GM10266 (cell line): ENCODE measurements around the gene NRP2.

Experiments
- DNase-seq: peaks from one replicate; pipeline ENCODE4 v3.0.0; 2012; ENCODE audit errors: extremely low spot score
- CTCF ChIP-seq: IDR thresholded peaks from 2 replicates; pipeline ENCODE4 v1.5.1; 2012; ENCODE audit warnings: mild to moderate bottlenecking, low read depth; ENCODE audit not compliant: control insufficient read depth, insufficient read depth; ENCODE audit errors: missing control alignments

NRP2 gene

GRCh38 chr2:205834796-205835195, 152.5 kb downstream of the NRP2 start:
- TF ChIP-seq CTCF, result no peak
- DNase-seq, result no peak

GRCh38 chr2:205835251-205835791, 153.0 kb downstream of the NRP2 start:
- DNase-seq, result no peak
- TF ChIP-seq CTCF, result no peak

GRCh38 chr2:205835923-205836322, 153.6 kb downstream of the NRP2 start:
- TF ChIP-seq CTCF, result no peak
- DNase-seq, result no peak

- DNase-seq, result no peak
- TF ChIP-seq CTCF, result no peak
These were observed 154.3 kb downstream of the NRP2 start for GRCh38 chr2:205836477-205837221.

GRCh38 chr2:205837663-205838062, 155.4 kb downstream of the NRP2 start:
- no peak for DNase-seq
- TF ChIP-seq CTCF, result no peak

GRCh38 chr2:205845446-205845845, 163.1 kb downstream of the NRP2 start:
- no peak for TF ChIP-seq CTCF
- DNase-seq, result no peak
